Type B pancreatic cell (in vitro differentiated cells): ENCODE measurements around the gene RIOK2. TPM values are rescaled to one million over a fixed set of nuclear protein-coding genes. Genes with fewer than 3 reads are reported as not detected.
"Not testable (repeated sequence)": the region's sequence is repeated elsewhere in the genome, so short reads cannot be mapped to it uniquely, and the experiment has no call there.

ENCODE experiments used
- DNase-seq: peaks from one replicate; pipeline ENCODE4 v3.0.0; 2021; ENCODE audit warnings: mixed read lengths; ENCODE audit not compliant: unreplicated experiment; ENCODE audit errors: extremely low spot score
- H3K27ac Mint-ChIP-seq: 2 replicates; pipeline ENCODE4 v1.8.0; 2021; ENCODE audit warnings: mild to moderate bottlenecking, mixed read lengths
- H3K27me3 Mint-ChIP-seq: 2 replicates; pipeline ENCODE4 v1.8.0; 2021; ENCODE audit warnings: mixed read lengths
- H3K36me3 Mint-ChIP-seq: 2 replicates; pipeline ENCODE4 v1.8.0; 2021; ENCODE audit warnings: mixed read lengths
- H3K4me1 Mint-ChIP-seq: one replicate; pipeline ENCODE4 v1.8.0; 2021; ENCODE audit warnings: mixed read lengths; ENCODE audit not compliant: unreplicated experiment
- H3K4me3 Mint-ChIP-seq: 2 replicates; pipeline ENCODE4 v1.8.0; 2021; ENCODE audit warnings: mild to moderate bottlenecking, mixed read lengths
- H3K9me3 Mint-ChIP-seq: 2 replicates; pipeline ENCODE4 v1.8.0; 2021; ENCODE audit warnings: mixed read lengths
- CTCF ChIP-seq: fragments of 200-600 bp; sonication (generic); conservative IDR thresholded peaks from 2 replicates; pipeline ENCODE4 v1.5.0; 2021; ENCODE audit warnings: antibody characterized with exemption, mild to moderate bottlenecking
- total RNA-seq: library from RNA; stranded (reverse); gene quantifications from 2 replicates; pipeline ENCODE4 v1.2.1, GENCODE V29; 2021; ENCODE audit warnings: low replicate concordance

The RIOK2 gene
- total RNA-seq, 1 donor from 2014 or later, result 35.1 TPM

- Mint-ChIP-seq H3K27ac (peak overlapping the region; percentile 99), H3K9me3 (no peaks in the 10 kb centered on the region), H3K36me3 (peaks cover 13% of the 10 kb centered on the region), H3K27me3 (no peaks in the 10 kb centered on the region), H3K4me1 (peaks cover 22% of the 10 kb centered on the region), H3K4me3 (peak overlapping the region; percentile 95)
- DNase-seq, result no peak
- TF ChIP-seq CTCF, result no peak
Observed at GRCh38 chr5:97183930-97184213, 825 bp upstream of the RIOK2 start.

GRCh38 chr5:97182571-97183099 is 412 bp downstream of the RIOK2 start:
- no peak for DNase-seq
- Mint-ChIP-seq H3K27ac (peak overlapping the region; percentile 99), H3K27me3 (no peaks in the 10 kb centered on the region), H3K36me3 (peaks cover 21% of the 10 kb centered on the region), H3K4me3 (peak overlapping the region; percentile 95), H3K4me1 (peaks cover 22% of the 10 kb centered on the region), H3K9me3 (no peaks in the 10 kb centered on the region)
- TF ChIP-seq CTCF, result no peak

- Mint-ChIP-seq H3K27ac (peak overlapping the region; percentile 99), H3K36me3 (peaks cover 23% of the 10 kb centered on the region), H3K9me3 (no peaks in the 10 kb centered on the region), H3K27me3 (no peaks in the 10 kb centered on the region), H3K4me3 (peak overlapping the region; percentile 95), H3K4me1 (peaks cover 22% of the 10 kb centered on the region)
- DNase-seq, result no peak
- TF ChIP-seq CTCF, result no peak
Observed at GRCh38 chr5:97181856-97182545, 1.0 kb downstream of the RIOK2 start.

GRCh38 chr5:97179457-97179856 is 3.6 kb downstream of the RIOK2 start:
- not testable (repeated sequence) for DNase-seq, H3K9me3 Mint-ChIP-seq, H3K27me3 Mint-ChIP-seq, H3K27ac Mint-ChIP-seq
- Mint-ChIP-seq H3K4me3 (peak overlapping the region; percentile 55), H3K36me3 (peaks cover 32% of the 10 kb centered on the region), H3K4me1 (peaks cover 22% of the 10 kb centered on the region)

GRCh38 chr5:97172227-97172626 is 10.8 kb downstream of the RIOK2 start:
- TF ChIP-seq CTCF, result no peak
- Mint-ChIP-seq H3K36me3 (peaks cover 34% of the 10 kb centered on the region), H3K4me1 (peaks cover 5% of the 10 kb centered on the region), H3K27ac (no peak overlapping the region), H3K9me3 (no peaks in the 10 kb centered on the region), H3K27me3 (no peaks in the 10 kb centered on the region), H3K4me3 (no peak overlapping the region)
- no peak for DNase-seq

- Mint-ChIP-seq H3K27me3 (no peaks in the 10 kb centered on the region), H3K36me3 (peaks cover 32% of the 10 kb centered on the region), H3K9me3 (no peaks in the 10 kb centered on the region), H3K4me1 (peaks cover 5% of the 10 kb centered on the region), H3K27ac (no peak overlapping the region), H3K4me3 (no peak overlapping the region)
- DNase-seq, result no peak
- TF ChIP-seq CTCF, result no peak
Observed at GRCh38 chr5:97171703-97172102, 11.3 kb downstream of the RIOK2 start.
